ENCODE data around the gene RYR3.

RYR3 gene

DNA sequence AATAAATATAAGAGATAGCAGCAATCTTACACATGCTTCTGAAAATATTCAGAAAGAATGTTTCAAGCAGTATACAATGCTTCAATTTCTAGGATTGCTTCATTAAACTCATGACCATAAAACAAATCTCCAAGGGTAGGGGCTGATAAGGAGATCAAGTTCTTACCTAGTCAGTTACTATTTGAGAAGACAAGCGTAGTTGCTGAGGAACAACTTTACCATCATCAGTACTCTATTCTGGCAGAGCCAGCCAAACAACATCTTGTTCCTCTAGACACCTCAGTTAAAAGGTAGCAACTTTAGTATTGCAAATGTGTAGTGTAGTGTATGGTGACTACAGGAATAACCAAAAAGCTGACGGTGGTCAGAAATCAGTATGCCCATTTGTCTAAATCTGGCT, 572.2 kb downstream of the RYR3 start:
- DNase-seq (ENCODE audit: low read depth): no peak

DNA sequence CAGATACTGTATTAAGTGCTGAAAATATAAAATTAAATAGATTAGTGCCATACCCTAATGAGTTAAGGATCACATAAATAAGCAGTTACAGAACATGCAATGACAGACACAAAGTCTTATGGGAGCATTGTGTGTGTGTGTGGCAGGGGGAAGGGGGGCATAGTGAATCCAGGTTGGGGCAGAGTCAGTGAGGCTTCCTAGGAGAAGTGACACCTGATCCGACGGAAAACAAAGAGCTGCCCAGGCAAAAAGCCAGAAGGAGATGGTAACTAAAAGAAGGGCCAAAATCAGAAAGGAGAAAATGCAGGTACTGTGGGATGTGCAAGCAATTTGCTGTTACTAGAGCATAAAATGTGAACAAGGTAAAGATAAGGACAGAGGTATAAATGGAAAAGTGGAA, 577.4 kb downstream of the RYR3 start:
- no peak for DNase-seq (ENCODE audit: low read depth)

- no peak for DNase-seq (ENCODE audit: low read depth)
Observed at GRCh38 chr15:33894193-33894592, 583.4 kb downstream of the RYR3 start.

GRCh38 chr15:33902043-33902442, 591.3 kb downstream of the RYR3 start:
- DNase-seq (ENCODE audit: low read depth): no peak

DNA sequence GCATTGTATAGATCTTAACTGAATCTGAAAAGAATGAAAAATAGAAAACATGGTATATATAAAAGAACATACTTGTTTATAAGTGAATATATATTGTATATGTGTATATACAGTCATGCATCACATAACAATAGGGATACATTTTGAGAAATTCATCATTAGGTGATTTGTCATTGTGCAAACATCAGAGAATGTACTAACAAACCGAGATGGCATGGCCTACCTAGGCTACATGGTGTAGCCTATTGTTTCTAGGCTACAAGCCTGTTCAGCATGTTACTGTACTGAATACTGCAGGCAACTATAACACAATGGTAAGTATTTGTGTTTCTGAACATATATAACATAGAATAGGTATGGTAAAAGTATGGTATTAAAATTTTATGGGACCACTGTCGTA, 592.9 kb downstream of the RYR3 start:
- no peak for DNase-seq (ENCODE audit: low read depth)

DNA sequence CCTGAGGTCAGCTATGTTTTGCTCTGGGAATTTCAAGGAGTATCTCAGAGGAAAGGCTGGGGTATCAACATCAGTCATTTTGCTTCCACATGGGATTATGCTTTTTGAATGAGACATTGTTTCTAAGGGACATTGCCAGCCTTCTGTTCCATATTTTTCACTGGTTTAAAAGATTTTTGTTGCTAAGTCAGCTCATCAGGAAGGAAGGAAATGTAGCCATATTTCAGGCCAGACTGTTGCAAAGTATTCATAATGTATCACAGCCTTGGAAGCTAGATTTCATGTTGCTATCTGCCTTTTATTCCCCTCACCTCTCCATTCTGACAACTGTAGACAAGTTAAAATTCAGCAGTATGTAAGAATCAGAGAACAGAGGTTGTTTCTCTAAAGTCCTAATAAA, 596.6 kb downstream of the RYR3 start:
- DNase-seq (ENCODE audit: low read depth): no peak

DNA sequence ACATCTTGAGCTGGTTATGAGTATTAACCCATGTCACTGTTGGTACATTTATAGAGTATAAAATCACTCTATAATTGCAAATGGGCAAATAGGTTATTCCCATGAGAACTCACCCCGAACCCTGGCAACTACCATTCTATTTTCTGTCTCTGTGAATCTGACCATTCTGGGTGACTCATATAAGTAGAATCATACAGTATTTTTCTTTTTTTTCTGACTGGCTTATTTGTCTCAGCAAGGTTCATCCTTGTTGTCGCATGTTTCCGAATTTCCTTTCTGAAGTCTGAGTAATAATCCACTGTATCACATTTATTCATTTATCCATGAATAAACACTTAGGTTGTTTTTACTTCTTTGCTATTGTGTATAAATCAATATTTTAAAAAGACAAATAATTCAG, 597.6 kb downstream of the RYR3 start:
- DNase-seq (ENCODE audit: low read depth): no peak

- no peak for DNase-seq (ENCODE audit: low read depth)
Observed at GRCh38 chr15:33910741-33911140, 600.0 kb downstream of the RYR3 start.

DNA sequence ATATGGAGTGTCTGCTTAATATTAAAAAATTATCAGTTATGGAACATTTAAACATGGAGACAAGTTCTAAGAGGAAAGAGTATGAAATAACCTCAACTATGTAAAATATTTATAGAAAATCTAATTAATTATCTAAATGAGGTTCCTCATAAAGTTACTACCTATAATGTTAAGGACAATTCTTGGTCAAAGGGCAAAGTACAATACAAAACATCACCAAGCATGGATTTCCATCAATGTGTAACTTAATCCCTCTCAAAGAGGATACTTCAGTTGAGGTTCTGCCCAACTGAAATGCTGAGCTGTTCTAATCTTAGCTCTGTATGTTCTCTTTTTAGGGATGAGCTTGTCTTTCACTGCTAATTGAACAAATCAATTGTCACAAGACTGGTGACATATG, 601.6 kb downstream of the RYR3 start:
- DNase-seq (ENCODE audit: low read depth): no peak

DNA sequence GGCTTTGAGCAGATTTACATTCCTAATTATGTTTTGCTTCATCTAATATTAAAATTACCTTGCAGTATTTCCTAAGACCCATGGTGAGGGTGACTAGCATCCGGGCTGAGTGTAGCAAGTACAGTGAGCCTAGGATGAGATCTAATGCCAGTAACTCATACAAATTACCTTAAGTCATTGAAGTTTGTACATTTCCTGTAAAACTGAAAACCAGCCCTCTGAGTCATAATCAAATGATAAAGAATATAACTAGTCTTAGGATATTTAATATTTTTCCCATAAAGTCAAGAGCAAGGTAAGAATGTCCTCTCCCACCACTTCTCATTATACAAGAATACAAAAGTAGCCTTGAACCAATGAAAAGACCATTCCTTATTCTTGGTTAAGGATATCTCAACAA, 602.7 kb downstream of the RYR3 start:
- no peak for DNase-seq (ENCODE audit: low read depth)

All from activated T-helper 9 cell treated with anti-CD3 and anti-CD28 coated beads, Interleukin-2, amount 50 U/mL, for 16 hours (primary cell).